K562 (cell line): ENCODE measurements around the gene RBM19. TPM values are rescaled to one million over a fixed set of nuclear protein-coding genes. Genes with fewer than 3 reads are reported as not detected.

Source experiments
- ATF7 ChIP-seq: fragments of 450-650 bp; IDR thresholded peaks from 2 replicates; pipeline ENCODE4 v1.7.1; 2014; ENCODE audit warnings: mild to moderate bottlenecking, moderate library complexity
- BCOR ChIP-seq: fragments of 450-650 bp; IDR thresholded peaks from 2 replicates; pipeline ENCODE4 v1.6.1; 2016
- BRD9 ChIP-seq: fragments of 450-650 bp; IDR thresholded peaks from 2 replicates; pipeline ENCODE4 v1.6.1; 2018; ENCODE audit warnings: low read depth; ENCODE audit not compliant: partially characterized antibody
- CEBPB ChIP-seq: fragments of 450-650 bp; IDR thresholded peaks from 2 replicates; pipeline ENCODE4 v1.6.1; 2016; ENCODE audit warnings: missing genetic modification characterization, missing compliant biosample characterization
- CHD1 ChIP-seq: fragments of 200-600 bp; sonication (generic); IDR thresholded peaks from one replicate; pipeline ENCODE4 v1.6.1; 2012; ENCODE audit warnings: mild to moderate bottlenecking, moderate library complexity, low read length, inconsistent platforms
- KLF6 ChIP-seq: fragments of 250-450 bp; sonication (Bioruptor Pico); IDR thresholded peaks from 2 replicates; pipeline ENCODE4 v1.4.0; 2020; ENCODE audit warnings: mild to moderate bottlenecking, moderate library complexity, borderline replicate concordance
- MAFF ChIP-seq: IDR thresholded peaks from 2 replicates; pipeline ENCODE4 v1.6.1; 2012; ENCODE audit warnings: low read length, improper control_type of control experiment
- SAP30 ChIP-seq: fragments of 200-600 bp; sonication (generic); IDR thresholded peaks from 2 replicates; pipeline ENCODE4 v1.6.1; 2012; ENCODE audit warnings: borderline replicate concordance, low read depth, mild to moderate bottlenecking, moderate library complexity, low read length, control low read depth, inconsistent platforms; ENCODE audit not compliant: insufficient read depth, poor library complexity, severe bottlenecking
- SMC3 ChIP-seq: conservative IDR thresholded peaks from 2 replicates; pipeline ENCODE4 v1.6.1; 2011; ENCODE audit warnings: low read depth, low read length, improper control_type of control experiment; ENCODE audit not compliant: insufficient read depth
- ZBTB8A ChIP-seq: fragments of 450-650 bp; IDR thresholded peaks from 2 replicates; pipeline ENCODE4 v1.6.1; 2018; ENCODE audit warnings: mild to moderate bottlenecking, moderate library complexity; ENCODE audit not compliant: partially characterized antibody
- polyA plus RNA-seq, 8 experiments: library from polyadenylated mRNA; depleted of rRNA in 4 of 8; stranded (reverse) in 5 of 8; unstranded in 3 of 8; fragments of >200 nt; fragmentation: Nextera tagmentation in 2 of 8; fragmentation: Illumina TruSeq in 1 of 8; extraction: Ambion mirVana in 2 of 8; extraction: Trizol in 1 of 8; gene quantifications; 2 replicates each; pipeline versions ENCODE4 v1.2.1 to v1.2.3, GENCODE V29; 2011 to 2014; ENCODE audit warnings: inconsistent platforms in 1 of 8, missing spikeins in 1 of 8
- total RNA-seq, 7 experiments: library from RNA; depleted of rRNA in 6 of 7; stranded (reverse); fragments of >200 nt in 6 of 7; fragmentation: Illumina TruSeq in 2 of 7; extraction: Trizol in 2 of 7; gene quantifications; 2 replicates each; pipeline versions ENCODE4 v1.2.1 to v1.2.3, GENCODE V29; 2011 to 2021; ENCODE audit warnings: low replicate concordance in 1 of 7
- TF ChIP-seq, protein P1 (sequence below): fragments of 450-650 bp; formaldehyde crosslinking; IDR thresholded peaks from 2 replicates; pipeline ENCODE4 v1.4.0; 2020; ENCODE audit warnings: mild to moderate bottlenecking, moderate library complexity
- TF ChIP-seq, protein P2 (sequence below): sonication (generic); formaldehyde crosslinking; IDR thresholded peaks from 2 replicates; pipeline ENCODE4 v1.9.0; 2022; ENCODE audit warnings: mild to moderate bottlenecking, missing genetic modification reagents
- TF ChIP-seq, protein P3 (sequence below): fragments of 450-650 bp; IDR thresholded peaks from 2 replicates; pipeline ENCODE4 v1.7.0; 2016; ENCODE audit warnings: borderline replicate concordance
- TF ChIP-seq, protein P4 (sequence below): fragments of 450-650 bp; IDR thresholded peaks from 2 replicates; pipeline ENCODE4 v1.6.1; 2016; ENCODE audit warnings: low read depth
- TF ChIP-seq, protein P5 (sequence below): fragments of 250-450 bp; sonication (Bioruptor Pico); IDR thresholded peaks from 2 replicates; pipeline ENCODE4 v1.9.0; 2021; ENCODE audit warnings: mild to moderate bottlenecking

RBM19 gene
- total and polyA plus RNA-seq, 9 of the 15 experiments (the other 6 are each of a cell fraction or from before 2014, with no cell fraction given) = 16.0 to 58.4 (median 37.9) TPM

DNA sequence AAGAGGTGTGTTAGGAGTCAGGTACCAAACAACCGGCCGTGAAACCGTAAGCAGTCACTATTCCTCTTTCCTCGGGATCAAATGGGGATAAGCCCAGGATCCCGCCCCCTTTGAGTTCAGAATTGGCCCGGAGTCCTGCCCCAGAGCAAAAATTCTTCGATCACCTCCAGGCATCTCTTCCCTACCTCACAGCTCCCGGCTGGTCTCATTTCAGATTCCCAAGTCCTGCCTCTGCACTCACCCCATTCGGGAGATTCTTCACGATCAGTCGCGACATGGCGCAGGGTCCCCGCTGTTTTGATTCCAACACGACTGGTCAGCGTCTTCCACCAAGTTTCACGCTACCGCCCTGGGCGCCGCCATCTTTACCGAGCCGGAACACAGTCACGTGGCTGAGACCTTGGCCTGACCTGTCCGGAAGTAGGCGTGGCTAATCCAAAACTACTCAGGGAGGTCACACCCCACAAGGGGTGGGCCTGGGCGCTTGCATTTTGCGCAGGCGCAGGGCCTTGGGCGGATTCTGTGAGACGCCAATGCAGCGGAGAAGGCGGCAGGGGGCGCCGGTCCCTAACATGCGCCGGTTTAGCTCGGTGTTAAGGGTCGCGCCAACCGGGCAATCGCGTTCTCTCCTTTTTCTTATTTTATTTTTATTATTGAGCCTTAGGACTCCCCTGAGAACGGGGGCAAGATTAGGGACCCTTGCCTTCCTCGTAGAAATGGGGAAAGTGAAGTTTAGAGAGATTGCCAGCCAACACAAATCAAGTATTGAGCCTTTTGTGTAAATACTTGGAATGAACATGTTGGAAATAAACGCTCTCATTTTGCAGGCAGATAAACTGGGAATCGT lies at the start of gene RBM19 (continued):
- TF ChIP-seq, protein P1, sequence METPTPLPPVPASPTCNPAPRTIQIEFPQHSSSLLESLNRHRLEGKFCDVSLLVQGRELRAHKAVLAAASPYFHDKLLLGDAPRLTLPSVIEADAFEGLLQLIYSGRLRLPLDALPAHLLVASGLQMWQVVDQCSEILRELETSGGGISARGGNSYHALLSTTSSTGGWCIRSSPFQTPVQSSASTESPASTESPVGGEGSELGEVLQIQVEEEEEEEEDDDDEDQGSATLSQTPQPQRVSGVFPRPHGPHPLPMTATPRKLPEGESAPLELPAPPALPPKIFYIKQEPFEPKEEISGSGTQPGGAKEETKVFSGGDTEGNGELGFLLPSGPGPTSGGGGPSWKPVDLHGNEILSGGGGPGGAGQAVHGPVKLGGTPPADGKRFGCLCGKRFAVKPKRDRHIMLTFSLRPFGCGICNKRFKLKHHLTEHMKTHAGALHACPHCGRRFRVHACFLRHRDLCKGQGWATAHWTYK (CRISPR knock-in tag) = no peak
- TF ChIP-seq, protein P2, sequence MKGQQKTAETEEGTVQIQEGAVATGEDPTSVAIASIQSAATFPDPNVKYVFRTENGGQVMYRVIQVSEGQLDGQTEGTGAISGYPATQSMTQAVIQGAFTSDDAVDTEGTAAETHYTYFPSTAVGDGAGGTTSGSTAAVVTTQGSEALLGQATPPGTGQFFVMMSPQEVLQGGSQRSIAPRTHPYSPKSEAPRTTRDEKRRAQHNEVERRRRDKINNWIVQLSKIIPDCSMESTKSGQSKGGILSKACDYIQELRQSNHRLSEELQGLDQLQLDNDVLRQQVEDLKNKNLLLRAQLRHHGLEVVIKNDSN (CRISPR knock-in tag) = peak; percentile 99
- TF ChIP-seq CHD1 (no peak), ZBTB8A (no peak), BCOR (no peak), CEBPB (tag) (no peak), ATF7 (peak; percentile 80), KLF6 (CRISPR knock-in tag) (no peak), MAFF (no peak), BRD9 (no peak), SMC3 (peak; percentile 43; the same call in 1 of the 2 replicates), SAP30 (peak; percentile 100)
- TF ChIP-seq, protein P3, sequence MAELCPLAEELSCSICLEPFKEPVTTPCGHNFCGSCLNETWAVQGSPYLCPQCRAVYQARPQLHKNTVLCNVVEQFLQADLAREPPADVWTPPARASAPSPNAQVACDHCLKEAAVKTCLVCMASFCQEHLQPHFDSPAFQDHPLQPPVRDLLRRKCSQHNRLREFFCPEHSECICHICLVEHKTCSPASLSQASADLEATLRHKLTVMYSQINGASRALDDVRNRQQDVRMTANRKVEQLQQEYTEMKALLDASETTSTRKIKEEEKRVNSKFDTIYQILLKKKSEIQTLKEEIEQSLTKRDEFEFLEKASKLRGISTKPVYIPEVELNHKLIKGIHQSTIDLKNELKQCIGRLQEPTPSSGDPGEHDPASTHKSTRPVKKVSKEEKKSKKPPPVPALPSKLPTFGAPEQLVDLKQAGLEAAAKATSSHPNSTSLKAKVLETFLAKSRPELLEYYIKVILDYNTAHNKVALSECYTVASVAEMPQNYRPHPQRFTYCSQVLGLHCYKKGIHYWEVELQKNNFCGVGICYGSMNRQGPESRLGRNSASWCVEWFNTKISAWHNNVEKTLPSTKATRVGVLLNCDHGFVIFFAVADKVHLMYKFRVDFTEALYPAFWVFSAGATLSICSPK = no peak
- TF ChIP-seq, protein P4, sequence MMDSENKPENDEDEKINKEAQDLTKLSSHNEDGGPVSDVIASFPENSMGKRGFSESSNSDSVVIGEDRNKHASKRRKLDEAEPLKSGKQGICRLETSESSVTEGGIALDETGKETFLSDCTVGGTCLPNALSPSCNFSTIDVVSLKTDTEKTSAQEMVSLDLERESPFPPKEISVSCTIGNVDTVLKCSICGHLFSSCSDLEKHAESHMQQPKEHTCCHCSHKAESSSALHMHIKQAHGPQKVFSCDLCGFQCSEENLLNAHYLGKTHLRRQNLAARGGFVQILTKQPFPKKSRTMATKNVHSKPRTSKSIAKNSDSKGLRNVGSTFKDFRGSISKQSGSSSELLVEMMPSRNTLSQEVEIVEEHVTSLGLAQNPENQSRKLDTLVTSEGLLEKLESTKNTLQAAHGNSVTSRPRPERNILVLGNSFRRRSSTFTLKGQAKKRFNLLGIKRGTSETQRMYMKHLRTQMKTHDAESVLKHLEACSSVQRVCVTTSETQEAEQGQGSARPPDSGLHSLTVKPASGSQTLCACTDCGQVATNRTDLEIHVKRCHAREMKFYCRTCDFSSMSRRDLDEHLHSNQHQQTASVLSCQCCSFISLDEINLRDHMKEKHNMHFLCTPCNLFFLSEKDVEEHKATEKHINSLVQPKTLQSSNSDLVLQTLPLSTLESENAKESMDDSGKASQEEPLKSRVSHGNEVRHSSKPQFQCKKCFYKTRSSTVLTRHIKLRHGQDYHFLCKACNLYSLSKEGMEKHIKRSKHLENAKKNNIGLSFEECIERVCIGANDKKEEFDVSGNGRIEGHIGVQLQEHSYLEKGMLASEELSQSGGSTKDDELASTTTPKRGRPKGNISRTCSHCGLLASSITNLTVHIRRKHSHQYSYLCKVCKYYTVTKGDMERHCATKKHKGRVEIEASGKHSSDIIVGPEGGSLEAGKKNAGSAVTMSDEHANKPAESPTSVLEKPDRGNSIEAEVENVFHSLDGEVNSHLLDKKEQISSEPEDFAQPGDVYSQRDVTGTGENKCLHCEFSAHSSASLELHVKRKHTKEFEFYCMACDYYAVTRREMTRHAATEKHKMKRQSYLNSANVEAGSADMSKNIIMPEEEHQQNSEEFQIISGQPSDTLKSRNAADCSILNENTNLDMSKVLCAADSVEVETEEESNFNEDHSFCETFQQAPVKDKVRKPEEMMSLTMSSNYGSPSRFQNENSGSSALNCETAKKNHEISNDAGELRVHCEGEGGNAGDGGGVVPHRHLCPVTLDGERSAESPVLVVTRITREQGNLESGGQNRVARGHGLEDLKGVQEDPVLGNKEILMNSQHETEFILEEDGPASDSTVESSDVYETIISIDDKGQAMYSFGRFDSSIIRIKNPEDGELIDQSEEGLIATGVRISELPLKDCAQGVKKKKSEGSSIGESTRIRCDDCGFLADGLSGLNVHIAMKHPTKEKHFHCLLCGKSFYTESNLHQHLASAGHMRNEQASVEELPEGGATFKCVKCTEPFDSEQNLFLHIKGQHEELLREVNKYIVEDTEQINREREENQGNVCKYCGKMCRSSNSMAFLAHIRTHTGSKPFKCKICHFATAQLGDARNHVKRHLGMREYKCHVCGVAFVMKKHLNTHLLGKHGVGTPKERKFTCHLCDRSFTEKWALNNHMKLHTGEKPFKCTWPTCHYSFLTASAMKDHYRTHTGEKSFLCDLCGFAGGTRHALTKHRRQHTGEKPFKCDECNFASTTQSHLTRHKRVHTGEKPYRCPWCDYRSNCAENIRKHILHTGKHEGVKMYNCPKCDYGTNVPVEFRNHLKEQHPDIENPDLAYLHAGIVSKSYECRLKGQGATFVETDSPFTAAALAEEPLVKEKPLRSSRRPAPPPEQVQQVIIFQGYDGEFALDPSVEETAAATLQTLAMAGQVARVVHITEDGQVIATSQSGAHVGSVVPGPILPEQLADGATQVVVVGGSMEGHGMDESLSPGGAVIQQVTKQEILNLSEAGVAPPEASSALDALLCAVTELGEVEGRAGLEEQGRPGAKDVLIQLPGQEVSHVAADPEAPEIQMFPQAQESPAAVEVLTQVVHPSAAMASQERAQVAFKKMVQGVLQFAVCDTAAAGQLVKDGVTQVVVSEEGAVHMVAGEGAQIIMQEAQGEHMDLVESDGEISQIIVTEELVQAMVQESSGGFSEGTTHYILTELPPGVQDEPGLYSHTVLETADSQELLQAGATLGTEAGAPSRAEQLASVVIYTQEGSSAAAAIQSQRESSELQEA = no peak
- TF ChIP-seq, protein P5, sequence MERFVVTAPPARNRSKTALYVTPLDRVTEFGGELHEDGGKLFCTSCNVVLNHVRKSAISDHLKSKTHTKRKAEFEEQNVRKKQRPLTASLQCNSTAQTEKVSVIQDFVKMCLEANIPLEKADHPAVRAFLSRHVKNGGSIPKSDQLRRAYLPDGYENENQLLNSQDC (CRISPR knock-in tag) = no peak
